Endothelial cell of umbilical vein (primary cell): ENCODE data around the gene STRA6. TPM values are rescaled to one million over a fixed set of nuclear protein-coding genes. Genes with fewer than 3 reads are reported as not detected.

Experiments
- BruUV-seq: library from RNA; stranded (reverse); fragments of 400-500 nt; replicated peaks from 2 replicates; lab custom pipeline; 2021; lab: Mats Ljungman, UMichigan
- CTCF ChIA-PET: fragments of 300-600, 350-600 bp; sonication (Branson Sonifier 250); formaldehyde crosslinking; loops from one replicate; lab custom pipeline; 2021; ENCODE audit warnings: antibody characterized with exemption, inconsistent platforms; lab: Charles Lee
- POLR2A ChIA-PET: fragments of 300-600, 350-600 bp; sonication (Branson Sonifier 250); formaldehyde crosslinking; loops from one replicate; lab custom pipeline; 2021; ENCODE audit warnings: antibody characterized with exemption, inconsistent platforms; lab: Charles Lee
- DNase-seq: peaks from one replicate; pipeline ENCODE4 v3.0.0-alpha.2; 2011; ENCODE audit warnings: low read depth, low spot score
- FAIRE-seq: peaks from 2 replicates; lab custom pipeline; 2011; peaks lifted over from hg19 to GRCh38; lab: Jason Lieb, UNC
- H2AFZ ChIP-seq: 2 replicates; pipeline ENCODE4 v1.6.0; 2012; ENCODE audit warnings: low read depth, low read length, control low read depth, inconsistent platforms
- H3K27ac ChIP-seq: 2 replicates; pipeline ENCODE4 v1.5.1; 2011; ENCODE audit warnings: low read depth, mild to moderate bottlenecking, control low read depth, low read length, moderate library complexity; ENCODE audit not compliant: insufficient read depth
- H3K27me3 ChIP-seq, 2 experiments: 2 replicates each; pipeline versions ENCODE4 v1.6.0 to v1.6.1; 2011; ENCODE audit warnings: low read length in 2 of 2, mixed read lengths in 1 of 2; ENCODE audit not compliant: control insufficient read depth in 2 of 2, insufficient read depth in 2 of 2
- H3K36me3 ChIP-seq, 2 experiments: 2 replicates in 1 of 2; 3 replicates in 1 of 2; pipeline ENCODE4 v1.5.1; 2011; ENCODE audit warnings: low read length in 2 of 2, mild to moderate bottlenecking in 1 of 2, moderate library complexity in 1 of 2; ENCODE audit not compliant: control insufficient read depth in 2 of 2, insufficient read depth in 2 of 2; ENCODE audit errors: extremely low read depth in 1 of 2
- H3K4me1 ChIP-seq: 3 replicates; pipeline ENCODE4 v1.5.1; 2011; ENCODE audit warnings: mild to moderate bottlenecking, low read length; ENCODE audit not compliant: control insufficient read depth, insufficient read depth; ENCODE audit errors: extremely low read depth
- H3K4me2 ChIP-seq: 2 replicates; pipeline ENCODE4 v1.6.1; 2011; ENCODE audit warnings: low read length, control low read depth, mixed read lengths; ENCODE audit not compliant: insufficient read depth
- H3K4me3 ChIP-seq, 3 experiments: fragments of 200-600 bp in 1 of 3; sonication (generic), shearing (Covaris generic) in 1 of 3; replicated peaks in 1 of 3; 2 replicates each; pipeline ENCODE4 v1.5.1; 2011 to 2016; ENCODE audit warnings: control low read depth in 3 of 3, low read length in 3 of 3, mild to moderate bottlenecking in 2 of 3, inconsistent platforms in 1 of 3, low read depth in 1 of 3, moderate library complexity in 1 of 3; ENCODE audit not compliant: insufficient read depth in 1 of 3
- H3K79me2 ChIP-seq: 2 replicates; pipeline ENCODE4 v1.6.0; 2012; ENCODE audit warnings: low read length, inconsistent platforms; ENCODE audit not compliant: control insufficient read depth, insufficient read depth
- H3K9ac ChIP-seq: replicated peaks from 2 replicates; pipeline ENCODE3; 2011; ENCODE audit warnings: low read length, control low read depth; ENCODE audit not compliant: insufficient read depth; ENCODE audit errors: extremely low read depth
- H3K9me1 ChIP-seq: replicated peaks from 3 replicates; pipeline ENCODE4 v1.6.0; 2011; ENCODE audit warnings: mild to moderate bottlenecking, low read length; ENCODE audit not compliant: control insufficient read depth, insufficient read depth; ENCODE audit errors: extremely low read depth
- H3K9me3 ChIP-seq: replicated peaks from 2 replicates; pipeline ENCODE4 v1.5.1; 2012; ENCODE audit warnings: low read length, inconsistent platforms; ENCODE audit not compliant: control insufficient read depth, insufficient read depth
- H4K20me1 ChIP-seq: replicated peaks from 2 replicates; pipeline ENCODE3; 2011; ENCODE audit warnings: mild to moderate bottlenecking, low read length; ENCODE audit not compliant: control insufficient read depth, insufficient read depth; ENCODE audit errors: extremely low read depth
- CTCF ChIP-seq, 2 donors: IDR thresholded peaks; 1 replicate in 1 of 2; 2 replicates in 1 of 2; pipeline ENCODE4 v1.5.1; 2011; ENCODE audit warnings: low read length in 2 of 2, mild to moderate bottlenecking in 2 of 2, moderate library complexity in 2 of 2, control low read depth in 1 of 2, inconsistent platforms in 1 of 2, low read depth in 1 of 2; ENCODE audit not compliant: insufficient read depth in 1 of 2; ENCODE audit errors: extremely low read depth in 1 of 2
- EZH2 ChIP-seq: IDR thresholded peaks from 2 replicates; pipeline ENCODE4 v1.6.1; 2012; ENCODE audit warnings: borderline replicate concordance, low read depth, mild to moderate bottlenecking, moderate library complexity, low read length, inconsistent platforms; ENCODE audit not compliant: severe bottlenecking
- FOS ChIP-seq: IDR thresholded peaks from 2 replicates; pipeline ENCODE4 v1.6.1; 2011; ENCODE audit warnings: mild to moderate bottlenecking, low read length, moderate library complexity, borderline replicate concordance; ENCODE audit not compliant: insufficient read depth
- GATA2 ChIP-seq: IDR thresholded peaks from 2 replicates; pipeline ENCODE4 v1.7.0; 2011; ENCODE audit warnings: low read depth, mild to moderate bottlenecking, moderate library complexity, mixed read lengths, low read length; ENCODE audit not compliant: insufficient read length, insufficient read depth
- JUN ChIP-seq: IDR thresholded peaks from 2 replicates; pipeline ENCODE4 v1.6.1; 2011; ENCODE audit warnings: borderline replicate concordance, low read depth; ENCODE audit not compliant: insufficient read length, insufficient read depth
- MAX ChIP-seq: IDR thresholded peaks from 2 replicates; pipeline ENCODE4 v1.6.1; 2011; ENCODE audit not compliant: insufficient read depth, insufficient read length
- MYC ChIP-seq: IDR thresholded peaks from one replicate; pipeline ENCODE4 v1.6.1; 2011; ENCODE audit warnings: mild to moderate bottlenecking, low read depth, low read length
- POLR2A ChIP-seq: IDR thresholded peaks from 2 replicates; pipeline ENCODE4 v1.6.1; 2012; ENCODE audit warnings: low read depth, mild to moderate bottlenecking, control low read depth, low read length
- POLR2AphosphoS5 ChIP-seq: IDR thresholded peaks from 2 replicates; pipeline ENCODE4 v1.6.1; 2012; ENCODE audit warnings: low read depth, mild to moderate bottlenecking, control low read depth, low read length, moderate library complexity; ENCODE audit not compliant: insufficient read depth
- dilution Hi-C: fragments of 300-500 bp; cut with MboI; formaldehyde crosslinking; loops from one replicate; pipeline ENCODE4 v1.15.0; 2019; ENCODE audit warnings: low sequenced_read_pairs; ENCODE audit not compliant: extremely low pct_ligation_motif_present
- intact Hi-C: fragments of 100-400 bp; cut with micrococcal nuclease; formaldehyde crosslinking; loops from one replicate; pipeline ENCODE4 v1.10.0; 2022
- polyA plus RNA-seq, 4 experiments: library from polyadenylated mRNA; depleted of rRNA in 3 of 4; stranded (reverse) in 3 of 4; unstranded in 1 of 4; fragments of >200 nt; gene quantifications; 2 replicates each; pipeline versions ENCODE4 v1.2.1 to v1.2.3, GENCODE V29; 2011 to 2012; ENCODE audit warnings: missing spikeins in 1 of 4
- total RNA-seq: library from RNA; stranded (reverse); gene quantifications from 2 replicates; pipeline ENCODE4 v1.2.3, GENCODE V29; 2021

The STRA6 gene
- total and polyA plus RNA-seq, 2 donors (not counting 3 experiments of a cell fraction or from before 2014, with no cell fraction given) = not detected

- H3K79me2 ChIP-seq = no peaks in the 10 kb centered on the region
- H4K20me1 ChIP-seq = no peaks in the 10 kb centered on the region
- intact Hi-C loops (no loop called here), dilution Hi-C loops (no loop called here)
- TF ChIP-seq POLR2A (no peak), POLR2AphosphoS5 (no peak), EZH2 (no peak)
- no peak overlapping the region for H3K9ac ChIP-seq
- no peaks in the 10 kb centered on the region for H3K9me1 ChIP-seq
- no peak overlapping the region for H3K4me2 ChIP-seq
- no TSS peak for BruUV-seq
- no peak overlapping the region for H2AFZ ChIP-seq
- CTCF ChIA-PET = interaction anchor here (0.8 to 1.4 kb wide), 2 partner anchors 13 to 22 kb away, joined by 3 read pairs; no protein-coding TSS in a partner anchor
- H3K4me3 ChIP-seq = no peak overlapping the region
- no peak for FAIRE-seq
- H3K27me3 ChIP-seq = no peaks in the 10 kb centered on the region
- no peak overlapping the region for H3K27ac ChIP-seq
- no peaks in the 10 kb centered on the region for H3K9me3 ChIP-seq
- no peaks in the 10 kb centered on the region for H3K36me3 ChIP-seq
- DNase-seq = no peak
- POLR2A ChIA-PET = no interaction called here
- H3K4me1 ChIP-seq = peaks cover 9% of the 10 kb centered on the region
Observed at GRCh38 chr15:74174219-74174957, 28.2 kb downstream of the STRA6 start.

- Histone ChIP-seq H3K79me2 (no peaks in the 10 kb centered on the region), H3K36me3 (no peaks in the 10 kb centered on the region), H4K20me1 (no peaks in the 10 kb centered on the region), H3K4me3 (no peak within 1 kb of the TSS), H3K4me2 (no peak within 1 kb of the TSS), H3K9me3 (no peaks in the 10 kb centered on the region), H3K27ac (no peak within 1 kb of the TSS), H3K9ac (no peak within 1 kb of the TSS), H3K27me3 (no peaks in the 10 kb centered on the region), H3K9me1 (no peaks in the 10 kb centered on the region), H3K4me1 (peaks cover 4% of the 10 kb centered on the region), H2AFZ (no peak within 1 kb of the TSS)
- POLR2A ChIA-PET = no interaction called here
- CTCF ChIA-PET = interaction anchor here (0.9 to 1.4 kb wide), 2 partner anchors 22 to 27 kb away, joined by 3 read pairs; no protein-coding TSS in a partner anchor
- FAIRE-seq (no peak), DNase-seq (no peak)
- TF ChIP-seq POLR2AphosphoS5 (no peak), JUN (no peak), MAX (no peak), POLR2A (no peak), CTCF (IDR thresholded peaks at IDR 0.05; ENCODE audit: extremely low read depth in 1 of 2, insufficient read depth in 1 of 2, low read depth in 1 of 2, low read length in 2 of 2) (no peak), GATA2 (no peak), EZH2 (no peak), MYC (no peak), FOS (no peak)
- dilution Hi-C loops = no loop called here
- intact Hi-C loops = no loop called here
- no TSS peak for BruUV-seq
Observed at GRCh38 chr15:74173380-74174218, 29.0 kb downstream of the STRA6 start, which contains the start of gene ISLR. Gene ISLR (plus strand): TSS chr15:74173710. CDS start chr15:74174859, 1,149 bp downstream.
